Aorta (tissue), 5 donors: ENCODE results near the gene TLCD5. TPM values are rescaled to one million over a fixed set of nuclear protein-coding genes. Genes with fewer than 3 reads are reported as not detected.

Experiments
- ATAC-seq: fragments of 200-7000 bp; cut with Tn5 transposase; one replicate; pipeline ENCODE4 v1.9.1; 2022; ENCODE audit warnings: moderate library complexity; ENCODE audit not compliant: low FRiP score
- DNase-seq, 2 donors: peaks; one replicate each; pipeline ENCODE4 v3.0.0-alpha.2; 2020
- H3K27ac ChIP-seq, 2 donors: one replicate each; pipeline ENCODE4 v1.5.1; 2013; ENCODE audit warnings: low read length in 2 of 2, mild to moderate bottlenecking in 2 of 2, moderate library complexity in 2 of 2, control low read depth in 1 of 2, inconsistent platforms in 1 of 2, low read depth in 1 of 2
- H3K27me3 ChIP-seq, 2 donors: one replicate each; pipeline ENCODE4 v1.6.1; 2013; ENCODE audit warnings: control low read depth in 1 of 2, low read length in 1 of 2, mild to moderate bottlenecking in 1 of 2, moderate library complexity in 1 of 2; ENCODE audit not compliant: insufficient read depth in 2 of 2, control insufficient read depth in 1 of 2
- H3K36me3 ChIP-seq, 2 donors: one replicate each; pipeline ENCODE4 v1.6.1; 2013; ENCODE audit warnings: control low read depth in 1 of 2, low read length in 1 of 2, mild to moderate bottlenecking in 1 of 2; ENCODE audit not compliant: insufficient read depth in 2 of 2, control insufficient read depth in 1 of 2
- H3K4me1 ChIP-seq, 2 donors: one replicate each; pipeline ENCODE4 v1.6.1; 2013; ENCODE audit warnings: low read length in 2 of 2, control low read depth in 1 of 2, mild to moderate bottlenecking in 1 of 2, moderate library complexity in 1 of 2; ENCODE audit not compliant: insufficient read depth in 2 of 2, control insufficient read depth in 1 of 2
- H3K4me3 ChIP-seq, 2 donors: one replicate each; pipeline ENCODE4 v1.5.1; 2013; ENCODE audit warnings: low read length in 2 of 2, control low read depth in 1 of 2, mild to moderate bottlenecking in 1 of 2
- H3K9me3 ChIP-seq: one replicate; pipeline ENCODE4 v1.6.1; 2013; ENCODE audit warnings: mild to moderate bottlenecking, low read length; ENCODE audit not compliant: control insufficient read depth
- WGBS, 2 donors: extraction: QIAGEN DNeasy Blood & Tissue Kit; methylation state at CpG; one replicate each; pipeline ENCODE4 v1.1.7; 2013; 5-methylcytosine and 5-hydroxymethylcytosine counted together
- intact Hi-C, 2 donors: fragments of 100-400 bp; cut with DNase I; formaldehyde crosslinking; loops; one replicate each; pipeline versions ENCODE4 v1.14.2 to v1.15.0; 2022
- long read RNA-seq, 2 donors: library from polyadenylated mRNA; unstranded; transcript quantifications; one replicate each; pipeline ENCODE4 v2.0.0, GENCODE V29; 2020 to 2021
- polyA plus RNA-seq, 2 donors: library from polyadenylated mRNA; stranded (reverse); fragments of 200-250 nt; gene quantifications; one replicate each; pipeline ENCODE4 v1.2.3, GENCODE V29; 2013
- total RNA-seq, 2 donors: library from RNA; stranded (reverse); fragmentation: NEBNext Ultra II Directional; extraction: Animal tissue kit (Norgen Biotek cat#: 25700); gene quantifications; one replicate each; pipeline ENCODE4 v1.2.1, GENCODE V29; 2021
- donor health status: healthy with polysubstance abuse.
- donor health status: Bipolar disorder and iron deficiency.
- donor health status: DM: no; HTN: no; CAD: no.
- donor health status: DM: no; HTN: no; CAD: no.
- donor health status: DM: yes; HTN: yes; CAD: no.

The TLCD5 gene
- 10 to 100 TPM in 1 of 2 donors, 1 to 10 TPM in 1; 7.9 to 10.5 TPM for total RNA-seq
- polyA plus RNA-seq = 1 to 10 TPM; 2.3 to 6.1 TPM
- long read RNA-seq, donor 1, full-length matches to known transcripts = 6 of 10 reads
- long read RNA-seq, donor 1, partial matches to known transcripts = 0 of 10 reads
- long read RNA-seq, donor 1, other reads (novel, unspliced or antisense) = 4 of 10 reads
- long read RNA-seq, donor 2, full-length matches to known transcripts = 7 of 9 reads
- long read RNA-seq, donor 2, partial matches to known transcripts = 1 of 9 reads
- long read RNA-seq, donor 2, other reads (novel, unspliced or antisense) = 1 of 9 reads

DNA sequence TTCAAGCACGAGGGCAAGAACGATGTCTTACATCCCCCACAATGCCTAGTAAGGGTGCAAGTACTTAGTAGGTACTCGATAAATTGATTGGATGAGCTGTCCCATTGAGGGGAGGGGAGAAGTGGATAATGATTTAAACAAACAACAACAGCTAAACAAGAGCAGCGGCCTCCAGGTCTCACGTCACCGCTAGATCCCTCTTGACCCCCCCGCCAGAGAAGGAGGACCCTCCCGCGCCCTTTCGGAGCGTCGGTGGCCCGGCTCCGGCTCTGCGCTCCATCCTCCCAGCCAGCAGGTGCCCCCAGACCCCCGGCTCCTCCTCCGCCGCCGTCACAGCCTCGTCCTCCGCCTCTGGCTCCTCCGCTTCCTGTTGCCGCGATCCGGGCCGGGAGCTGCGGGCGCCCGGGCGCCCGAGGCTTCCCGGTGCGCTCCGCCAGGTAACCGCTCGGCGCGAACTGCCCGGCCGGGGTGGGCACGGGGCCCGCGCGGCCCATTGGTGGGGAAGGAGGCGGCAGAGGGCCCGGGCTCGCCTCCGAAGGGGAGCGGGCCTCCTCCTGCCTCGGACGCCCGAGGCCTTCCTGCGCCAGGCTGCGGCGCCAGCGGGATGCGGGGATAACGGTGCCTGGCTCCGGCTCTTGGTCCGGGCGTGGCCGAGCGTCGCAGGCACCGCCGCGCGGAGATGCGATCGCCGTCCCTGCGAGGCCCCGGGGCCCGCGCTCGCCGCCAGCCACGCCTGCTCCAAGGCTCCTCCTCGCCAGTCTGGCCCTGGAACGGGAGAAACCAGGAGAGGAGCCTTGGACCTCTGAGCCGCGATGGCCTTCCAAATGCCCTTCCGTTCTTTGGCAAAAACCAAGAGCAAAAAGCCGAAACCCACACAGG, at the start of gene TLCD5:
TSS of gene TLCD5 (plus strand) at position 368 of the 879 bp plus-strand sequence. CDS start 2,143 bp downstream, outside the sequence.
- Histone ChIP-seq H3K4me1 (no peaks in the 10 kb centered on the region), H3K27me3 (no peaks in the 10 kb centered on the region), H3K27ac (peak within 1 kb of the TSS; percentile 65 to 77), H3K4me3 (peak within 1 kb of the TSS; percentile 69 to 70), H3K9me3 (no peaks in the 10 kb centered on the region), H3K36me3 (peaks cover 0 to 3% of the 10 kb centered on the region in 2 donors)
- 0 to 1% methylated on average over 50 to 84 of the region's 84 CpGs for WGBS, 2 donors
- ATAC-seq (peak; percentile 87), DNase-seq (peak; percentile 82 to 91)
- intact Hi-C loops = no loop called here

DNA sequence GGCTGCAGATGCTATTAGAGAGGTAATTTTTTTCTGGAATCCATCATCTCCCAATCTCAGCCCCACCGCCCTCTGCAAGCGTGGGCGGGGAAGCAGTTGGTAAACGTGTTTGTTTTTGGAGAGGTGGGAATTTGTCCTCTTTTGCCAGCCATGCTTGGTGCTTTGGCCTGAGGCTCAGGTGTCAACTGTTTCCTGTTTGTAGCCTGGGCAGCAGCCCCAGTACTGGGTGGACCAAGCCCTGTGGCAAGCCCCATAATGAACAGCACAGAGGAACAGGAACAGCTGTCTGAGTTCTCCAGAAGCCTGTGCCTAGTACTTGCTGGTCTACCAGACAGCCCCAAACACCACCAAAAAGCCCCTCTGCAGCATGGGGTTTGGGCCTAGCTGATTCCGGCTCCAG, 45.6 kb upstream of the TLCD5 start:
- DNase-seq (no peak), ATAC-seq (no peak)
- Histone ChIP-seq H3K27ac (no peak overlapping the region), H3K36me3 (no peaks in the 10 kb centered on the region), H3K27me3 (no peaks in the 10 kb centered on the region), H3K9me3 (no peaks in the 10 kb centered on the region), H3K4me3 (no peak overlapping the region), H3K4me1 (no peaks in the 10 kb centered on the region)
- intact Hi-C loops = no loop called here
- WGBS, 2 donors = 85 to 90% methylated on average over 5 of the region's 5 CpGs

DNA sequence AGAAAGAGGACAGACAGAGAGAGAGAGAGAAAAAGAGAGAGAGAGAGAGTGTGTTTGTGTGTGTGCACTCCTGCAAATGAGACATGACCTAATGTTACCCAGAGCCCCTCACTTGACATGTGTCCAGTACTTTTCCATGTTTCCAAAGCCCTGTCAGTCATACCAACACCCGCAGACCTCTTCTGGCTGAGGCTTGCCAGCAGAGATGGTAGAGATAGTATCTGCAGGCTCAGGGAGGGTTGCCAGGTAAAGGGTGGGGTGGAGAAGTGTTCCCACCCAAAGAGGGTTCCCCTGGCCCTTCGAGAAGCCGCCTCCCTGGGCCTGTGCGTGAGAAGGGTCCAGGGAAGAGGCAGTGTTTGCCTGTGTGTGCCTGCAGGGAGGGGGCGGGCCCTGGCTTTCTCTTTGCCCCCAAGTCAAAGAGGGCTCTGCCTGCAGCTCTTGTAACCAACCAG, 44.5 kb upstream of the TLCD5 start:
- H3K36me3 ChIP-seq = no peaks in the 10 kb centered on the region
- H3K27ac ChIP-seq = no peak overlapping the region
- no peaks in the 10 kb centered on the region for H3K4me1 ChIP-seq
- DNase-seq (no peak), ATAC-seq (no peak)
- H3K4me3 ChIP-seq = no peak overlapping the region
- intact Hi-C loops = no loop called here
- 47 to 54% methylated on average over 5 of the region's 5 CpGs for WGBS, 2 donors
- H3K27me3 ChIP-seq = no peaks in the 10 kb centered on the region
- no peaks in the 10 kb centered on the region for H3K9me3 ChIP-seq

DNA sequence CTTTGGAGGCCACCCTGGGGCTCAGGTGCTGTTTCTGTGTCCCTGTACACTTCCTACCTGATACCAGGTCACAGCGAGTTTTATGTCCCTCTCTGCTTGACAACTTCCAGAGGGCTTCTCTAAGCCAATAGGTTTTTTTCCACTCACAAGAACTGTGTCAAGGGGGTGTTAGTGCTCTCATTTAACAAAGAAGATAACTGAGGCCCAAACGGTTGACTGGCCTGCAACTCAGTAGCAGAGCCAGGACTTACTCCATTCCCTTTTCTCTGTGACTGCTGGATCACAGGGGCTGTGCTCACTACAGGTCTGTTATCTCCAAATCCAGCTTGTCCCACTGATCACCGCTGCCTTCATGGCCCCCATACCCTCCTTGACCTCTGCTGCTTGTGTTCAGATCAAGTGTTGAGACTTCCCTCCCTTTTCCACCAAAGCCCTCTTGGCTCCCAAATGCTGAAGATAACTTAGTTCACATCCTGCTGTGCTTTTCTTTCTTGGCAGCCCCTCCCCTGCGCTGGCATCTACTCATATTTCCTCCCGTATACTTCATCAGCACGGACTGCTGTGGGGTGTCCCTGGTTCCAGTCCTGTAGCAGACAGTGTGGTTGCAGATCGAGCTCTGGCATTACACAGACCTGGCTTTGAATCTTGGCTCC, 43.8 kb upstream of the TLCD5 start:
- Histone ChIP-seq H3K27ac (no peak overlapping the region), H3K27me3 (no peaks in the 10 kb centered on the region), H3K9me3 (no peaks in the 10 kb centered on the region), H3K4me1 (no peaks in the 10 kb centered on the region), H3K4me3 (no peak overlapping the region), H3K36me3 (no peaks in the 10 kb centered on the region)
- 55 to 58% methylated on average over 7 of the region's 7 CpGs for WGBS, 2 donors
- ATAC-seq (no peak), DNase-seq (no peak)
- intact Hi-C loops = no loop called here

DNA sequence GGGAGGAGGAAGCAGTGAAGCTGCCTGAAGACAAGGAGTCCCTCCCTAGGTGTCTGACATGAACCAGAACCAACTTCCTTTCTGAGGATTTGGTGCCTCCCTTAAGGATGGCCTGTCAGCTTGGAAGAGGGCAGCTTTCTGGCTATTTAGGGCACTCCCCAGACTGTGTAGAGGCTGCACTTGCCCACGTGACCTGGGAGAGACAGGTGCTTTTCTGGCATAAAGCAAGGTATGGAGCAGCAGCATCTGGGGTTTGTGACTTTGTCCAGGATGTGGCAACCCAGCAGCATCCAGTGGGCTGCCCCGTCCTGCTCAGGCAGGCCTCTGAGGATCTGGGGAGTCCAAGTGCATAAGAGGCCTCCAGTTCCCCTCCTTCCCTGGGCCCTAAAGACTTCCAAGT, 42.0 kb upstream of the TLCD5 start:
- ATAC-seq (no peak), DNase-seq (no peak)
- H3K27me3 ChIP-seq = no peaks in the 10 kb centered on the region
- H3K9me3 ChIP-seq = no peaks in the 10 kb centered on the region
- intact Hi-C loops = no loop called here
- H3K4me1 ChIP-seq = no peaks in the 10 kb centered on the region
- H3K4me3 ChIP-seq = no peak overlapping the region
- no peaks in the 10 kb centered on the region for H3K36me3 ChIP-seq
- H3K27ac ChIP-seq = no peak overlapping the region
- 86 to 90% methylated on average over 2 of the region's 2 CpGs for WGBS, 2 donors

DNA sequence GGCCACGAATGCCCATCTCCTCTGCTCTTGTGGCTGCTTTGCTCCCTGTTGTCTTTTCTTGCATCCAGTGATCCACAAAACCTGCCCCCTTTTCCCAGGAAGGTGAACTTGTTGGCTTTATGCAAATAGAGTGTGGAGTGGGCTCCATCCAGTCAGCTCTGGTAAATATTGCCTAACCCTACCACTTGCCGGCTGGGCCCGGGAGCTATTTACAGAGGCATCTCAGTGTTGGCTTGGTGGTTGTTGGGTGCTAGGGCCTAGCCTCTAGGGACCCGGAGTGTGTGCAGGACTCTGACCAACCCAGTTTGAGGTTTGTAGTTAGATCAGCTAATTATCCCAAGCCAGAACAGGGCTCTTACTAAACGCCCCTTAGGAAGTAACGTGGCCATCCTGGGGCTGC, 40.8 kb upstream of the TLCD5 start:
- no peaks in the 10 kb centered on the region for H3K4me1 ChIP-seq
- no peaks in the 10 kb centered on the region for H3K36me3 ChIP-seq
- no peaks in the 10 kb centered on the region for H3K27me3 ChIP-seq
- H3K27ac ChIP-seq = no peak overlapping the region
- no peak overlapping the region for H3K4me3 ChIP-seq
- DNase-seq (no peak), ATAC-seq (no peak)
- WGBS, 2 donors = 94 to 96% methylated on average over 6 of the region's 6 CpGs
- intact Hi-C loops = no loop called here
- H3K9me3 ChIP-seq = no peaks in the 10 kb centered on the region

DNA sequence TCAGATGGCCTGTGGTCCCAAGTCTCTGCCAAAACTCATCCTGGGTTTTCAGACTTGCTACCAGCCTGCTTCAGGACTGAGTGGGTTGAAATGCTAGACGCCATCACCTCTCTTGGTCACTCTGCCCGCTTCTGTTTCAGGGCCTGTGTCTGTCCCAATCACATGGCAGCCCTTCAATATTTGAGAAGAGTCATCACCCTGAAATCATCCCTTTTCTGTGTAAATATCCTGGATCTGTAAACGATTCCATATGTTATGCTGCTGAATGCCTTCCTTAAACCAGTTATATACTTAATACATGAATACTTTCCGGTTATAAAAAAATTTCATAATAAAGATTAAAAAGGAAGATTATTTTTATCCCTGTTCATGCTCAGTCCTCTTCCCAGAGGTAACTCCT, 39.8 kb upstream of the TLCD5 start:
- Histone ChIP-seq H3K27me3 (peaks cover 0 to 1% of the 10 kb centered on the region in 2 donors), H3K4me1 (no peaks in the 10 kb centered on the region), H3K36me3 (no peaks in the 10 kb centered on the region), H3K27ac (no peak overlapping the region), H3K4me3 (no peak overlapping the region), H3K9me3 (no peaks in the 10 kb centered on the region)
- ATAC-seq (no peak), DNase-seq (no peak)
- intact Hi-C loops = no loop called here
- 91 to 94% methylated on average over 4 of the region's 4 CpGs for WGBS, 2 donors

DNA sequence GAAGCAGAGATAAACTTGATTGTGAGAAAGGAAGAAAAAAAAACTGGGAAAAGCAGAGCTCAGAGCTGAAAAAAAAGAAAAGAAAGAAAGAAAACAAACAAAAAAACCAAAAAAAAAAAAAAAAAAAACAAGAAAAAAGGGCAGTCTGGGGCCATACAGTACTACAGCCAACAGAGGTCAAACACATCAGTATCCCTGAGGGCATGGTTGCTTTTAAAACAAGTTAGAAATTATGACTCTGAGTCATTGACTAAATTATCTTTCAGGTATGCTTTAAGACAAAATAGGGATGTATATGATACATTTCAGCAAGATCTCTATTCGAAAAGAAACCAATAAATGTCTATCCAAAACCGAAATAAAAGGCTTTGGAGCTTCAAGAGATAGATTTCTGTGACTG, 37.1 kb upstream of the TLCD5 start:
- Histone ChIP-seq H3K4me1 (no peaks in the 10 kb centered on the region), H3K36me3 (no peaks in the 10 kb centered on the region), H3K9me3 (no peaks in the 10 kb centered on the region), H3K27me3 (peaks cover 0 to 3% of the 10 kb centered on the region in 2 donors), H3K27ac (no peak overlapping the region), H3K4me3 (no peak overlapping the region)
- intact Hi-C loops = no loop called here
- DNase-seq (no peak), ATAC-seq (no peak)
- 92 to 95% methylated on average over 2 of the region's 2 CpGs for WGBS, 2 donors
